Measurements from ENCODE around the gene POLK.

GRCh38 chr5:75640826-75641225, 129.1 kb downstream of the POLK start:
- no peak for TF ChIP-seq CTCF (IDR thresholded peaks at IDR 0.05)
- no peak for TF ChIP-seq POLR2A (IDR thresholded peaks at IDR 0.05)

Data from heart left ventricle (tissue), 13 donors.